ENCODE measurements around the gene ARID2.

The ARID2 gene

GRCh38 chr12:45720069-45720468 lies 9.4 kb upstream of the ARID2 start:
- no peak for DNase-seq

- no peak for DNase-seq
Measured at GRCh38 chr12:45721369-45721768, 8.1 kb upstream of the ARID2 start.

- no peak for DNase-seq
Measured at GRCh38 chr12:45721954-45722353, 7.6 kb upstream of the ARID2 start.

- no peak for DNase-seq
Measured at GRCh38 chr12:45725631-45726602, 3.6 kb upstream of the ARID2 start.

GRCh38 chr12:45726603-45727300 lies 2.8 kb upstream of the ARID2 start:
- peak; percentile 29 for DNase-seq

- DNase-seq: peak; percentile 79
Measured at GRCh38 chr12:45727301-45727979, 2.1 kb upstream of the ARID2 start.

GRCh38 chr12:45727980-45728629 lies 1.4 kb upstream of the ARID2 start:
- no peak for DNase-seq

GRCh38 chr12:45728630-45729232 lies 775 bp upstream of the ARID2 start:
- peak; percentile 93 for DNase-seq

- DNase-seq: no peak
Measured at GRCh38 chr12:45730084-45730347, 510 bp downstream of the ARID2 start.

GRCh38 chr12:45730348-45731189 lies 1.1 kb downstream of the ARID2 start:
- peak; percentile 38 for DNase-seq

- DNase-seq: no peak
Measured at GRCh38 chr12:45731190-45731775, 1.8 kb downstream of the ARID2 start.

GRCh38 chr12:45732250-45732649 lies 2.7 kb downstream of the ARID2 start:
- DNase-seq: no peak

- no peak for DNase-seq
Measured at GRCh38 chr12:45732936-45733335, 3.4 kb downstream of the ARID2 start.

GRCh38 chr12:45737638-45738037 lies 8.1 kb downstream of the ARID2 start:
- DNase-seq: no peak

GRCh38 chr12:45742590-45742989 lies 13.1 kb downstream of the ARID2 start:
- DNase-seq: no peak

- no peak for DNase-seq
Measured at GRCh38 chr12:45743247-45743646, 13.7 kb downstream of the ARID2 start.

- DNase-seq: no peak
Measured at GRCh38 chr12:45745861-45746277, 16.4 kb downstream of the ARID2 start.

- no peak for DNase-seq
Measured at GRCh38 chr12:45756666-45757065, 27.2 kb downstream of the ARID2 start.

- no peak for DNase-seq
Measured at GRCh38 chr12:45757172-45757571, 27.7 kb downstream of the ARID2 start.

- no peak for DNase-seq
Measured at GRCh38 chr12:45760333-45760732, 30.8 kb downstream of the ARID2 start.
